GM19372 (cell line): Measurements from ENCODE around the gene JUND.

Experiments used
- ATAC-seq: cut with Tn5 transposase; IDR thresholded peaks from one replicate; pipeline ENCODE4 v1.9.1; 2021; ENCODE audit warnings: mild to moderate bottlenecking, low read depth, moderate library complexity; ENCODE audit not compliant: unreplicated experiment

The JUND gene

GRCh38 chr19:18309525-18310064 is 28.2 kb upstream of the JUND start:
- ATAC-seq: no peak

DNA sequence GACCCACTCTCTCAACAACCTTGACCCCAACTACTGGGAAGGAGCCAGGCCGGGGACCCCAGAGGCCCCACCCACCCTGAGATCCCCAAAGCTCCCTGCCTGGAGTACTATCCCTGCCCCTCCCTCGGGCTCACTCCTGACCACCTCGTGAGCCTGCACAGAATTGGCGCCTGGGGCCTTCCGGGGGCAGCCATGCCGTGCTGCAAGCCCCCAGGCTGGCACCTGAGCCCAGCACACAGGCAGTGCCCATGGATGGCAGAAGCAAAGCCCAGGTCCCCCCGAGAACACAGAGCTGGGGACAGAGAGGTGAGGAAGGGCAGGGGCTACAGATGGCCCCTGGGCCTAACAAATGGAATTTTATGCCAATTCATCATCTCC is 27.5 kb upstream of the JUND start:
- ATAC-seq: no peak

DNA sequence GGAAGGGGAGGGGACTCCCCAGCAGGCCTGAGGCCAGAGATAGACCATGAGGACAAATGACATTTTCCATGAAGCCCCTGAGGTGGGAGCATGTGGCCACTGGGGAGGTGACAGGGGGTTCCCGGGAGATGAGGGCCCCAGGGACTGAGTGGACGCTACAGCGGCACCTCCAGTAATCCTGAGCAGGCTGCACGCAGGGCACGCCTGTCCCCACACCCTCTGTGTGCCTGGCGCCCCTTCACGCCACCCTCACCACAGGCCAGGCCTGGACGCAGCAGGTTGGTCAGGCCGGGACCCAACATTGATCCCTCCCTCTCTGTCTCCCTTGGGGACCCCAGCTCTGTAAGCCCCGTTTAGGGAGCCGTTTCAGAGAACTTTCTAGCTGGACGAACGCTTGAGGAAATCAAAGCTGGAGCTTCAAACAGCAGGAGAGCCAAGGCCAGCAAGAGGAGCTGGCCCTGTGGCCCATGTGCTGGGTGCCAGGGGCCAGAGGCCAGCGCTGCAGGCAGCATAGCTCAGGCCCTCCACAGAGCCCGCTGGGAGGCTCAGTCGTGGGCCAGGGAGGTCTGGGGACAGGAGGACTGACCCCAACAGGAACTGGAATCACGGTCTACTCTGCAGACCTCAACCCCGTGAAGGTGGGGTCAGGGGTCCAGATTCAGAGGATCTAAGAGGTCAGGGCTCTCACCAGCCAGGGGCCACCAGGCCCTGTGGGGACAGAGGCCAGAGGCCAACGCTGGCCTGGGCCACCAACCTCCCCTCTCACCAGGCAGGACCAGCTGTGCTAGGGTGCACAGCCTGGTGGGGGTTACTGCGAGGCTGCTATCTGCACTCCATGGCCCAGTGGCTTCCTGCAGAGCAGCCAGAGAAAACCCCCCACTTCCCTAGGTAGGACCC is 26.9 kb upstream of the JUND start:
- no peak for ATAC-seq

- ATAC-seq: no peak
Observed at GRCh38 chr19:18307271-18307681, 25.9 kb upstream of the JUND start.

GRCh38 chr19:18306888-18307260 is 25.5 kb upstream of the JUND start:
- no peak for ATAC-seq

GRCh38 chr19:18306209-18306887 is 24.9 kb upstream of the JUND start:
- no peak for ATAC-seq

DNA sequence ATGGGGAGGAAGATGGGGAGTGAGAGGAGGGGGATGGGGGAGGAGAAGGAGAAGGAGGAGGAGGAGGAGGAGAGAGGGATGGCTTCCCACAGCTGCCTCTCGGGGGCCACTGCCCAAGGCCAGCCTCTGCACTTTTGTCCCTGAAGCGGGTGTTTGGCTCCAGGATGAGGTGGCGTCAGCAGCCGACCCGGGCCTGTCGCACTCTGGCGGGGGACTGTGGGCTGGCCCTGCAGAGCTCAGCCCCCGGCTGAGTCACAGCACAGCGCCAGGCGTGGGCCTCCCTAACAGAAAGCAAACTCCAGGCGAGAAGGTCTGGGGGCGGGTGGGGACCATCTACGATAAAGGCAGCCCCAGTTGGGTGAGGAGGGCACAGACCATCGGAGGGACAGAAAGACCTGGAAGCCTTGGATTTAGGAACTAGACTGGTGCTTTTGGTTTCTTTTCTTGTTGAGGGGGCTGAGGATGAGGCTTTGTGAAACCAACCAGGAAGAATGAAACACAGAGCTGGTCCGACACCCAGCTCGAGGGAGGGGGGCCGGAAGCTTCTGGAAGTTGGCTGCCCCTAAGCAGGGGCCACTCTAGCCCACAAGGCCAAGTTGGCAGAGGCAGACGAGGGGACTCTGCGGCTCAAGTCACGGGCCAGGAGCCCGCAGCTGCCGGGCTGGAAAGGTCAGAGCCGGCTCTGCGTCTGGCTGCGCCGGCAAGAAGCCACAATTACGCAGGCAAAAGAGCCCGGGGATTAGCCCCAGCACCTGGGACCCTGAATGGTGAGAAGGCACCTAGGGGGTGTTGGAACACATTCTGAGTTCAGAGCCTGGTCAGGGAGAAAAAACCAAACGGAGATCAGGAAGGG is 23.3 kb upstream of the JUND start:
- no peak for ATAC-seq

GRCh38 chr19:18304208-18304457 is 22.7 kb upstream of the JUND start:
- no peak for ATAC-seq

DNA sequence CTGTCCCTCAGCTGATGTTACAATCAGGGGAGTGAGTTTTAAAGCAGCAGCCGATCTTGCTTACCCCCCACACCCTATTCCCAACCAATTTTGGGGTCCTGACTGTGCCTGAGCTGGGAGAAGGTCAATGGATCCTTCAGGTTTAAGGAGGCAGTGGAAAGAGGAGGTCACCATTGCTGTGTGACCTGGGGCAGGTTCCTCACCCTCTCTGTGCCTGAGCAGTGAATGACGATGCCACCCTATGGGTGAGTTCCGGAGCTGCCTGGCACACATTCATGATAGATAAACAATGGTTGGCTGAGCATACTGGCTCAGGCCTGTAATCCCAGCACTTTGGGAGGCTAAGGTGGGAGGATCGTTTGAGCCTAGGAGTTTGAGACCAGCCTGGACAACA is 20.3 kb upstream of the JUND start:
- ATAC-seq: no peak

- no peak for ATAC-seq
Observed at GRCh38 chr19:18300930-18301717, 19.7 kb upstream of the JUND start.

GRCh38 chr19:18299654-18300053 is 18.2 kb upstream of the JUND start:
- no peak for ATAC-seq

GRCh38 chr19:18298601-18299000 is 17.2 kb upstream of the JUND start:
- no peak for ATAC-seq

- no peak for ATAC-seq
Observed at GRCh38 chr19:18297308-18297707, 15.9 kb upstream of the JUND start.

GRCh38 chr19:18295034-18295451 is 13.6 kb upstream of the JUND start:
- no peak for ATAC-seq

- no peak for ATAC-seq
Observed at GRCh38 chr19:18294467-18294864, 13.0 kb upstream of the JUND start.

DNA sequence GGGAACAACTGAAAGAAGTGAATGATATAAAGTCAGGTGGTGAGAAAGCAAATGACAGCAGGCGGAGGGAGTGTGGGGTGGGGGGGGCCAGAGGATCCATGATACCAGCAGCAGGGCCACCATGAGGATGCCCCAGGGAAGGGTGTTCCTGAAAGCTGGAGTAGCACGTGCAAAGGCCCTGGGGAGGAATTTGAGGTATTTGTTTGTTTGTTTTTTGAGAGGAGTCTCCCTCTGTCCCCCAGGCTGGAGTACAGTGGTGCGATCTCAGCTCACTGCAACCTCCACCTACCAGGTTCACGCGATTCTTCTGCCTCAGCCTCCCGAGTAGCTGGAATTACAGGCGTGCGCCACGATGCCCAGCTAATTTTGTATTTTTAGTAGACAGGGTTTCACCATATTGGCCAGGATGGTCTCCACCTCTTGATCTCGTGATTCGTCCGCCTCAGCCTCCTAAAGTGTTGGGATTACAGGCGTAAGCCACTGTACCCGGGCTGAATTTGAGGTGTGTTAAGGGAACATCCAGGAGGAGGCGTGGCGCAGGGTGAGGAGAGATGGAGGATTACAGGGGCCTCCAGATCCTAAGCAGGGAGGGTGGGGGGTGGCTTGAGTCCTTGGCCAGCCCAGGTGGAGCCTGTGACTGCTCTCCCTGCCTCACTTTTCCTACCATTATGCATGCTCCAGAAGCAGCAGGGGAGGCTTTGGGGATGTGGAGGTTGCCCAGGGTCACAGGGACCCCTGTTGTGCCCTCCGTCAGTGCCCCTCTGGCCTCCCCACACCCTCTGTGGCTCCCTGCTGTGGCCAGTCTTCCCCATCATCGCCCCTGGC is 12.4 kb upstream of the JUND start:
- ATAC-seq: no peak

- ATAC-seq: no peak
Observed at GRCh38 chr19:18292810-18293641, 11.6 kb upstream of the JUND start.

DNA sequence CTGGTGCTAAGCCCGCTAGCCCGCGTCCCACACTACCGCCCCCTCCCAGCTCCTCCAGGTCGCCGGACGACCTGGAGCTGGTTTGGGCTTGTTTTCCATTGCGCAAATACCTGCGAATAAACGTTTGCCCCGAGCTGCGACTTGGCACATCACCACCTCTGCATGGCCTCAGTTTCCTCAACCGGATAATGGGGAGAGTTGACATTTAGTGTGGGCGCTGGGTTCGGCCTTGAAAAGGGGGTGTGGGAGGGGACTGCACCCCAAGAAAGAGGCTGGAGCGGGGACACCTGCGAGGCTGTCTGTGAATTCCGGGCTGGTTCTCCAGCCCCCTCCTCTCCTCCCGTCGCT is 11.0 kb upstream of the JUND start:
- no peak for ATAC-seq
